Tibial nerve (tissue), 4 donors: ENCODE data around the gene CFAP410.

ENCODE experiments used
- EP300 ChIP-seq, 2 donors: sonication (generic); formaldehyde crosslinking; IDR thresholded peaks; one replicate each; pipeline ENCODE4 v1.6.1; 2017; ENCODE audit warnings: antibody characterized with exemption in 2 of 2, mild to moderate bottlenecking in 1 of 2
- POLR2A ChIP-seq, 2 donors: fragments of 450-650 bp; IDR thresholded peaks; one replicate each; pipeline ENCODE4 v1.6.1; 2017; ENCODE audit warnings: antibody characterized with exemption in 2 of 2, mild to moderate bottlenecking in 2 of 2, moderate library complexity in 2 of 2
- TF ChIP-seq, protein P1 (sequence below), 5 experiments: fragments of 200-600 bp in 3 of 5; fragments of 450-650 bp in 2 of 5; sonication (generic) in 3 of 5; IDR thresholded peaks; one replicate each; pipeline ENCODE4 v1.5.1; 2016 to 2019; ENCODE audit warnings: antibody characterized with exemption in 5 of 5, mild to moderate bottlenecking in 3 of 5, moderate library complexity in 2 of 5

DNA sequence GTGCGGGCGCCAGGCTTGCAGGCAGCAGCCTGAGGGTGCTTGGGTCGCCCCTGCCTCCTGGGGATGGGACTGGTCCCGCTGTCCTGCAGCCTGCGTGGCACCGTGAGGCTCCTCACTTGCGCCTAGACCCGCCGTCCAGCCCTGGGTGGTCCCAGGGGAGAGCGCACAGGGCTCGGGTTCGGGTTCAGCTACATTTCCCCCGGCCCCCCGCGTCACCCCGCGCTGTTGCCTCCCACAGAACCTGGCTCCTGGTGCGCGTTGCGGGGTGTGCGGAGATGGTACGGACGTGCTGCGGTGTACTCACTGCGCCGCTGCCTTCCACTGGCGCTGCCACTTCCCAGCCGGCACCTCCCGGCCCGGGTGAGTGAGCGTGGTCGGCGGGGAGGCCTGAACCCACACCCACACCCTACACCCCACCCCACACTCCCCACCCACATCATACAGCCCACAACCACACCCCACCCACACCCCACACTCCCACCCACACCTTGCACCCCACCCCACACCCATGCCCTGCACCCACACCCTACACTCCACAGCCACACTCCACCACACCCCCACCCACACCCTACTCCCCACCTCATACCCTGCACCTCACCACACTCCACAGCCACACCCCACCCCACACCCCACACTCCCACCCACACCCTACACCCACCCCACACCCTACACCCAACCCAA is 45.5 kb downstream of the CFAP410 start:
- TF ChIP-seq, protein P1, sequence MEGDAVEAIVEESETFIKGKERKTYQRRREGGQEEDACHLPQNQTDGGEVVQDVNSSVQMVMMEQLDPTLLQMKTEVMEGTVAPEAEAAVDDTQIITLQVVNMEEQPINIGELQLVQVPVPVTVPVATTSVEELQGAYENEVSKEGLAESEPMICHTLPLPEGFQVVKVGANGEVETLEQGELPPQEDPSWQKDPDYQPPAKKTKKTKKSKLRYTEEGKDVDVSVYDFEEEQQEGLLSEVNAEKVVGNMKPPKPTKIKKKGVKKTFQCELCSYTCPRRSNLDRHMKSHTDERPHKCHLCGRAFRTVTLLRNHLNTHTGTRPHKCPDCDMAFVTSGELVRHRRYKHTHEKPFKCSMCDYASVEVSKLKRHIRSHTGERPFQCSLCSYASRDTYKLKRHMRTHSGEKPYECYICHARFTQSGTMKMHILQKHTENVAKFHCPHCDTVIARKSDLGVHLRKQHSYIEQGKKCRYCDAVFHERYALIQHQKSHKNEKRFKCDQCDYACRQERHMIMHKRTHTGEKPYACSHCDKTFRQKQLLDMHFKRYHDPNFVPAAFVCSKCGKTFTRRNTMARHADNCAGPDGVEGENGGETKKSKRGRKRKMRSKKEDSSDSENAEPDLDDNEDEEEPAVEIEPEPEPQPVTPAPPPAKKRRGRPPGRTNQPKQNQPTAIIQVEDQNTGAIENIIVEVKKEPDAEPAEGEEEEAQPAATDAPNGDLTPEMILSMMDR (IDR thresholded peaks at IDR 0.05), result no peak
- TF ChIP-seq POLR2A (IDR thresholded peaks at IDR 0.05) (no peak), EP300 (IDR thresholded peaks at IDR 0.05) (no peak)
